H1 (cell line): ENCODE results near the gene RGS3. TPM values are rescaled to one million over a fixed set of nuclear protein-coding genes. Genes with fewer than 3 reads are reported as not detected.

Source experiments
- CREB1 ChIP-seq: IDR thresholded peaks from 2 replicates; pipeline ENCODE4 v1.6.1; 2012; ENCODE audit warnings: inconsistent platforms
- FOSL1 ChIP-seq: IDR thresholded peaks from 2 replicates; pipeline ENCODE4 v1.6.1; 2011; ENCODE audit warnings: mild to moderate bottlenecking, low read depth, low read length, moderate library complexity; ENCODE audit not compliant: insufficient read depth
- GTF2F1 ChIP-seq: IDR thresholded peaks from 2 replicates; pipeline ENCODE4 v1.6.1; 2012; ENCODE audit warnings: low read depth, low read length, improper control_type of control experiment, borderline replicate concordance
- KDM4A ChIP-seq: IDR thresholded peaks from one replicate; pipeline ENCODE4 v1.7.1; 2012; ENCODE audit warnings: low read depth, mild to moderate bottlenecking, moderate library complexity, low read length, inconsistent platforms; ENCODE audit not compliant: severe bottlenecking
- POU5F1 ChIP-seq: IDR thresholded peaks from 2 replicates; pipeline ENCODE4 v1.6.1; 2011; ENCODE audit warnings: low read depth, mild to moderate bottlenecking, low read length, moderate library complexity
- SIN3A ChIP-seq, 2 experiments: IDR thresholded peaks in 1 of 2; conservative IDR thresholded peaks in 1 of 2; 2 replicates each; pipeline ENCODE4 v1.6.1; 2011 to 2012; ENCODE audit warnings: low read length in 2 of 2, improper control_type of control experiment in 1 of 2, low read depth in 1 of 2, mild to moderate bottlenecking in 1 of 2
- SP2 ChIP-seq: IDR thresholded peaks from 2 replicates; pipeline ENCODE4 v1.6.1; 2012; ENCODE audit warnings: mild to moderate bottlenecking, low read length, inconsistent platforms
- TEAD4 ChIP-seq: IDR thresholded peaks from 2 replicates; pipeline ENCODE4 v1.6.1; 2012; ENCODE audit warnings: low read depth, low read length, inconsistent platforms, mixed read lengths
- polyA plus RNA-seq, 7 experiments: library from polyadenylated mRNA; depleted of rRNA in 3 of 7; stranded (reverse) in 5 of 7; unstranded in 2 of 7; fragments of >200 nt in 5 of 7; fragments of 200-250 nt in 2 of 7; gene quantifications; 1 replicate in 5 of 7; 2 replicates in 1 of 7; 4 replicates in 1 of 7; pipeline versions ENCODE4 v1.2.1 to v1.2.3, GENCODE V29; 2011 to 2013; ENCODE audit warnings: missing spikeins in 2 of 7, mixed read lengths in 2 of 7
- total RNA-seq: library from RNA; stranded (reverse); fragmentation: NEBNext Ultra II Directional; extraction: Animal tissue kit (Norgen Biotek cat#: 25700); gene quantifications from 2 replicates; pipeline ENCODE4 v1.2.1, GENCODE V29; 2021
- TF ChIP-seq, protein P1 (sequence below): fragments of 300-600 bp; sonication (generic); IDR thresholded peaks from 2 replicates; pipeline ENCODE4 v1.7.1; 2012; ENCODE audit warnings: low read length, moderate library complexity, mild to moderate bottlenecking, inconsistent platforms; ENCODE audit not compliant: insufficient replicate concordance
- TF ChIP-seq, protein P2 (sequence below): IDR thresholded peaks from 2 replicates; pipeline ENCODE4 v1.6.1; 2012; ENCODE audit warnings: inconsistent platforms
- TF ChIP-seq, protein P3 (sequence below): IDR thresholded peaks from 2 replicates; pipeline ENCODE4 v1.6.1; 2011; ENCODE audit warnings: low read depth, mild to moderate bottlenecking, low read length; ENCODE audit not compliant: insufficient read depth

RGS3 gene
- total and polyA plus RNA-seq, 2 of the 8 experiments (the other 6 are each of a cell fraction or from before 2014, with no cell fraction given), result 12.6 to 18.2 TPM

DNA sequence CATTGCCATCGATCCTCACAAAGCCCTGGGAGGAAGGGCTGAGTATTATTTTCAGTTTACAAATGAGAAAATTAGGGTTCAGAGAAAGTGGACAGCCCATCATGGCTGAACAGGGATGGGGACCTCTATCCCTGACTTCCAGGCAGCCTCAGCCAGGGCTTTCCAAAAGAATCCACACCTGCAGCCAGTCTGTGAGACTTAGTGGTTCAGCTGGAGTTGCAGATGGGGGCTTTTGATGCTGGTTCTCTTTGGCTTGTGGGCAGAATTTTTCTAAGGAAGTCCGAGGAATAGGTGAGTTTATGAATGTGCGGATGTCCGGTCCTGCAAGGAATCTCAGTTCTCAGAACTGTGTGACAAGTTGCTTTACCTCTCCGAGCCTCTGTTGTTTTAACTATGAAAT is 138.1 kb downstream of the RGS3 start (continued):
- TF ChIP-seq, protein P1, sequence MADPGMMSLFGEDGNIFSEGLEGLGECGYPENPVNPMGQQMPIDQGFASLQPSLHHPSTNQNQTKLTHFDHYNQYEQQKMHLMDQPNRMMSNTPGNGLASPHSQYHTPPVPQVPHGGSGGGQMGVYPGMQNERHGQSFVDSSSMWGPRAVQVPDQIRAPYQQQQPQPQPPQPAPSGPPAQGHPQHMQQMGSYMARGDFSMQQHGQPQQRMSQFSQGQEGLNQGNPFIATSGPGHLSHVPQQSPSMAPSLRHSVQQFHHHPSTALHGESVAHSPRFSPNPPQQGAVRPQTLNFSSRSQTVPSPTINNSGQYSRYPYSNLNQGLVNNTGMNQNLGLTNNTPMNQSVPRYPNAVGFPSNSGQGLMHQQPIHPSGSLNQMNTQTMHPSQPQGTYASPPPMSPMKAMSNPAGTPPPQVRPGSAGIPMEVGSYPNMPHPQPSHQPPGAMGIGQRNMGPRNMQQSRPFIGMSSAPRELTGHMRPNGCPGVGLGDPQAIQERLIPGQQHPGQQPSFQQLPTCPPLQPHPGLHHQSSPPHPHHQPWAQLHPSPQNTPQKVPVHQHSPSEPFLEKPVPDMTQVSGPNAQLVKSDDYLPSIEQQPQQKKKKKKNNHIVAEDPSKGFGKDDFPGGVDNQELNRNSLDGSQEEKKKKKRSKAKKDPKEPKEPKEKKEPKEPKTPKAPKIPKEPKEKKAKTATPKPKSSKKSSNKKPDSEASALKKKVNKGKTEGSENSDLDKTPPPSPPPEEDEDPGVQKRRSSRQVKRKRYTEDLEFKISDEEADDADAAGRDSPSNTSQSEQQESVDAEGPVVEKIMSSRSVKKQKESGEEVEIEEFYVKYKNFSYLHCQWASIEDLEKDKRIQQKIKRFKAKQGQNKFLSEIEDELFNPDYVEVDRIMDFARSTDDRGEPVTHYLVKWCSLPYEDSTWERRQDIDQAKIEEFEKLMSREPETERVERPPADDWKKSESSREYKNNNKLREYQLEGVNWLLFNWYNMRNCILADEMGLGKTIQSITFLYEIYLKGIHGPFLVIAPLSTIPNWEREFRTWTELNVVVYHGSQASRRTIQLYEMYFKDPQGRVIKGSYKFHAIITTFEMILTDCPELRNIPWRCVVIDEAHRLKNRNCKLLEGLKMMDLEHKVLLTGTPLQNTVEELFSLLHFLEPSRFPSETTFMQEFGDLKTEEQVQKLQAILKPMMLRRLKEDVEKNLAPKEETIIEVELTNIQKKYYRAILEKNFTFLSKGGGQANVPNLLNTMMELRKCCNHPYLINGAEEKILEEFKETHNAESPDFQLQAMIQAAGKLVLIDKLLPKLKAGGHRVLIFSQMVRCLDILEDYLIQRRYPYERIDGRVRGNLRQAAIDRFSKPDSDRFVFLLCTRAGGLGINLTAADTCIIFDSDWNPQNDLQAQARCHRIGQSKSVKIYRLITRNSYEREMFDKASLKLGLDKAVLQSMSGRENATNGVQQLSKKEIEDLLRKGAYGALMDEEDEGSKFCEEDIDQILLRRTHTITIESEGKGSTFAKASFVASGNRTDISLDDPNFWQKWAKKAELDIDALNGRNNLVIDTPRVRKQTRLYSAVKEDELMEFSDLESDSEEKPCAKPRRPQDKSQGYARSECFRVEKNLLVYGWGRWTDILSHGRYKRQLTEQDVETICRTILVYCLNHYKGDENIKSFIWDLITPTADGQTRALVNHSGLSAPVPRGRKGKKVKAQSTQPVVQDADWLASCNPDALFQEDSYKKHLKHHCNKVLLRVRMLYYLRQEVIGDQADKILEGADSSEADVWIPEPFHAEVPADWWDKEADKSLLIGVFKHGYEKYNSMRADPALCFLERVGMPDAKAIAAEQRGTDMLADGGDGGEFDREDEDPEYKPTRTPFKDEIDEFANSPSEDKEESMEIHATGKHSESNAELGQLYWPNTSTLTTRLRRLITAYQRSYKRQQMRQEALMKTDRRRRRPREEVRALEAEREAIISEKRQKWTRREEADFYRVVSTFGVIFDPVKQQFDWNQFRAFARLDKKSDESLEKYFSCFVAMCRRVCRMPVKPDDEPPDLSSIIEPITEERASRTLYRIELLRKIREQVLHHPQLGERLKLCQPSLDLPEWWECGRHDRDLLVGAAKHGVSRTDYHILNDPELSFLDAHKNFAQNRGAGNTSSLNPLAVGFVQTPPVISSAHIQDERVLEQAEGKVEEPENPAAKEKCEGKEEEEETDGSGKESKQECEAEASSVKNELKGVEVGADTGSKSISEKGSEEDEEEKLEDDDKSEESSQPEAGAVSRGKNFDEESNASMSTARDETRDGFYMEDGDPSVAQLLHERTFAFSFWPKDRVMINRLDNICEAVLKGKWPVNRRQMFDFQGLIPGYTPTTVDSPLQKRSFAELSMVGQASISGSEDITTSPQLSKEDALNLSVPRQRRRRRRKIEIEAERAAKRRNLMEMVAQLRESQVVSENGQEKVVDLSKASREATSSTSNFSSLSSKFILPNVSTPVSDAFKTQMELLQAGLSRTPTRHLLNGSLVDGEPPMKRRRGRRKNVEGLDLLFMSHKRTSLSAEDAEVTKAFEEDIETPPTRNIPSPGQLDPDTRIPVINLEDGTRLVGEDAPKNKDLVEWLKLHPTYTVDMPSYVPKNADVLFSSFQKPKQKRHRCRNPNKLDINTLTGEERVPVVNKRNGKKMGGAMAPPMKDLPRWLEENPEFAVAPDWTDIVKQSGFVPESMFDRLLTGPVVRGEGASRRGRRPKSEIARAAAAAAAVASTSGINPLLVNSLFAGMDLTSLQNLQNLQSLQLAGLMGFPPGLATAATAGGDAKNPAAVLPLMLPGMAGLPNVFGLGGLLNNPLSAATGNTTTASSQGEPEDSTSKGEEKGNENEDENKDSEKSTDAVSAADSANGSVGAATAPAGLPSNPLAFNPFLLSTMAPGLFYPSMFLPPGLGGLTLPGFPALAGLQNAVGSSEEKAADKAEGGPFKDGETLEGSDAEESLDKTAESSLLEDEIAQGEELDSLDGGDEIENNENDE, result no peak
- no peak for TF ChIP-seq POU5F1
- no peak for TF ChIP-seq SIN3A (conservative IDR thresholded peaks at IDR 0.05 in 1 of 2, IDR thresholded peaks at IDR 0.05 in 1 of 2; ENCODE audit: low read depth in 1 of 2, low read length in 2 of 2)
- TF ChIP-seq, protein P2, sequence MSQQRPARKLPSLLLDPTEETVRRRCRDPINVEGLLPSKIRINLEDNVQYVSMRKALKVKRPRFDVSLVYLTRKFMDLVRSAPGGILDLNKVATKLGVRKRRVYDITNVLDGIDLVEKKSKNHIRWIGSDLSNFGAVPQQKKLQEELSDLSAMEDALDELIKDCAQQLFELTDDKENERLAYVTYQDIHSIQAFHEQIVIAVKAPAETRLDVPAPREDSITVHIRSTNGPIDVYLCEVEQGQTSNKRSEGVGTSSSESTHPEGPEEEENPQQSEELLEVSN, result no peak
- TF ChIP-seq TEAD4, result no peak
- no peak for TF ChIP-seq CREB1
- TF ChIP-seq, protein P3, sequence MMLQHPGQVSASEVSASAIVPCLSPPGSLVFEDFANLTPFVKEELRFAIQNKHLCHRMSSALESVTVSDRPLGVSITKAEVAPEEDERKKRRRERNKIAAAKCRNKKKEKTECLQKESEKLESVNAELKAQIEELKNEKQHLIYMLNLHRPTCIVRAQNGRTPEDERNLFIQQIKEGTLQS, result no peak
- TF ChIP-seq KDM4A, result no peak
- no peak for TF ChIP-seq FOSL1
- no peak for TF ChIP-seq SP2
- TF ChIP-seq GTF2F1, result no peak
